HEK293 (cell line): ENCODE data around the gene DCDC2.
A peak's percentile ranks its signal among the peaks of the same experiment; 100 is the strongest.

Experiments used
- CTCF ChIA-PET: fragments of 350-600 bp; formaldehyde crosslinking; extraction: SDS; loops from one replicate; lab custom pipeline; 2021; ENCODE audit warnings: antibody characterized with exemption; lab: Yijun Ruan, JAX
- POLR2A ChIA-PET: fragments of 300-600 bp; formaldehyde crosslinking; extraction: SDS; loops from one replicate; lab custom pipeline; 2020; ENCODE audit warnings: antibody characterized with exemption, inconsistent platforms; lab: Yijun Ruan, JAX
- H3K27ac ChIP-seq: fragments of 200-500 bp; sonication (Bioruptor generic); 2 replicates; pipeline ENCODE4 v1.5.1; 2014; ENCODE audit warnings: low read depth, low read length, control low read depth, inconsistent platforms; ENCODE audit errors: extremely low read depth
- H3K36me3 ChIP-seq, 2 experiments: fragments of 200-500 bp in 1 of 2; sonication (Bioruptor generic) in 1 of 2; 1 replicate in 1 of 2; 2 replicates in 1 of 2; pipeline ENCODE4 v1.5.1; 2014 to 2017; ENCODE audit warnings: inconsistent platforms in 2 of 2, low read length in 2 of 2; ENCODE audit not compliant: control insufficient read depth in 2 of 2, insufficient read depth in 1 of 2
- H3K4me1 ChIP-seq: fragments of 200-500 bp; sonication (Bioruptor generic); 2 replicates; pipeline ENCODE4 v1.5.1; 2014; ENCODE audit warnings: mild to moderate bottlenecking, low read length, inconsistent platforms; ENCODE audit not compliant: control insufficient read depth, insufficient read depth
- H3K4me3 ChIP-seq: 2 replicates; pipeline ENCODE4 v1.5.1; 2011; ENCODE audit warnings: low read depth, mild to moderate bottlenecking, control low read depth, low read length, moderate library complexity
- H3K9me3 ChIP-seq: fragments of 200-500 bp; sonication (Bioruptor generic); 2 replicates; pipeline ENCODE4 v1.5.1; 2014; ENCODE audit warnings: low read depth, low read length, inconsistent platforms; ENCODE audit not compliant: control insufficient read depth, insufficient read depth
- BCL11B ChIP-seq: fragments of 450-650 bp; formaldehyde crosslinking; IDR thresholded peaks from 2 replicates; pipeline ENCODE4 v1.5.1; 2016; ENCODE audit warnings: low read depth, missing biosample characterization, missing genetic modification characterization
- FEZF1 ChIP-seq: fragments of 450-650 bp; formaldehyde crosslinking; IDR thresholded peaks from 2 replicates; pipeline ENCODE4 v1.5.1; 2016; ENCODE audit warnings: missing biosample characterization, missing genetic modification characterization
- KLF1 ChIP-seq: fragments of 450-650 bp; formaldehyde crosslinking; IDR thresholded peaks from 2 replicates; pipeline ENCODE4 v1.5.1; 2016; ENCODE audit warnings: missing biosample characterization, missing genetic modification characterization
- KLF10 ChIP-seq: fragments of 450-650 bp; IDR thresholded peaks from 2 replicates; pipeline ENCODE4 v1.5.1; 2018; ENCODE audit warnings: missing biosample characterization, mild to moderate bottlenecking, missing genetic modification characterization
- SP2 ChIP-seq: fragments of 450-650 bp; formaldehyde crosslinking; IDR thresholded peaks from 2 replicates; pipeline ENCODE4 v1.5.1; 2016; ENCODE audit warnings: missing biosample characterization, missing genetic modification characterization
- ZNF112 ChIP-seq: fragments of 450-650 bp; formaldehyde crosslinking; IDR thresholded peaks from 2 replicates; pipeline ENCODE4 v1.5.0; 2017; ENCODE audit warnings: missing biosample characterization, missing genetic modification characterization
- ZNF155 ChIP-seq: fragments of 450-650 bp; formaldehyde crosslinking; IDR thresholded peaks from 2 replicates; pipeline ENCODE4 v1.5.1; 2016; ENCODE audit warnings: missing biosample characterization, missing genetic modification characterization
- ZNF292 ChIP-seq: fragments of 450-650 bp; formaldehyde crosslinking; IDR thresholded peaks from 2 replicates; pipeline ENCODE4 v1.5.1; 2016; ENCODE audit warnings: low read depth, missing biosample characterization, missing genetic modification characterization, borderline replicate concordance
- ZNF324 ChIP-seq: fragments of 450-650 bp; formaldehyde crosslinking; IDR thresholded peaks from 2 replicates; pipeline ENCODE4 v1.5.1; 2016; ENCODE audit warnings: missing biosample characterization, missing genetic modification characterization
- ZNF366 ChIP-seq: fragments of 450-650 bp; formaldehyde crosslinking; conservative IDR thresholded peaks from 2 replicates; pipeline ENCODE4 v1.5.1; 2016; ENCODE audit warnings: missing biosample characterization, missing genetic modification characterization
- ZNF473 ChIP-seq: fragments of 450-650 bp; formaldehyde crosslinking; IDR thresholded peaks from 2 replicates; pipeline ENCODE4 v1.5.1; 2017; ENCODE audit warnings: missing biosample characterization, missing genetic modification characterization
- ZNF501 ChIP-seq: fragments of 450-650 bp; formaldehyde crosslinking; IDR thresholded peaks from 2 replicates; pipeline ENCODE4 v1.5.1; 2016; ENCODE audit warnings: missing biosample characterization, missing genetic modification characterization
- ZNF514 ChIP-seq: fragments of 450-650 bp; formaldehyde crosslinking; IDR thresholded peaks from 2 replicates; pipeline ENCODE4 v1.5.1; 2016; ENCODE audit warnings: missing biosample characterization, missing genetic modification characterization
- ZNF561 ChIP-seq: fragments of 450-650 bp; IDR thresholded peaks from 2 replicates; pipeline ENCODE4 v1.5.1; 2018; ENCODE audit warnings: missing biosample characterization, missing genetic modification characterization, borderline replicate concordance
- TF ChIP-seq, protein P1 (sequence below): fragments of 450-650 bp; formaldehyde crosslinking; IDR thresholded peaks from 2 replicates; pipeline ENCODE4 v1.5.1; 2016; ENCODE audit warnings: missing biosample characterization, missing genetic modification characterization
- TF ChIP-seq, protein P2 (sequence below): fragments of 450-650 bp; formaldehyde crosslinking; IDR thresholded peaks from 2 replicates; pipeline ENCODE4 v1.5.1; 2017; ENCODE audit warnings: missing biosample characterization, missing genetic modification characterization
- TF ChIP-seq, protein P3 (sequence below): fragments of 450-650 bp; formaldehyde crosslinking; conservative IDR thresholded peaks from 2 replicates; pipeline ENCODE4 v1.5.1; 2016; ENCODE audit warnings: low read depth, missing biosample characterization, missing genetic modification characterization
- TF ChIP-seq, protein P4 (sequence below): fragments of 450-650 bp; formaldehyde crosslinking; IDR thresholded peaks from 2 replicates; pipeline ENCODE4 v1.5.1; 2016; ENCODE audit warnings: missing biosample characterization, missing genetic modification characterization

DCDC2 gene

DNA sequence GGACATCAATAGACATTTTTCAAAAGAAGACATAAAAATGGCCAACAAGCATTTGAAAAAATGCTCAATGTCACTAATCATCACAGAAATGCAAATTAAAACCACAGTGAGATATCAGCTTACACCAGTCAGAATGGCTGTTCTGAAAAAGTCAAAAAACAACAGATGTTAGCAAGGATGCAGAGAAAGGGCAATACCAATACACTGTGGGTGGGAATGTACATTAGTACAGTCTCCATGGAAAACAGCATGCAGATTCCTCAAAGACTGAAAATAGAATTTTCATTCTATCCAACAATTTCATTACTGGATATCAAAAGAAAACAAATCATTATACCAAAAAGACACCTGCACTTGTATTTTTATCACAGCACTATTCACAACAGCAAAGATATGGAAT lies 85.3 kb downstream of the DCDC2 start (continued):
- TF ChIP-seq, protein P1, sequence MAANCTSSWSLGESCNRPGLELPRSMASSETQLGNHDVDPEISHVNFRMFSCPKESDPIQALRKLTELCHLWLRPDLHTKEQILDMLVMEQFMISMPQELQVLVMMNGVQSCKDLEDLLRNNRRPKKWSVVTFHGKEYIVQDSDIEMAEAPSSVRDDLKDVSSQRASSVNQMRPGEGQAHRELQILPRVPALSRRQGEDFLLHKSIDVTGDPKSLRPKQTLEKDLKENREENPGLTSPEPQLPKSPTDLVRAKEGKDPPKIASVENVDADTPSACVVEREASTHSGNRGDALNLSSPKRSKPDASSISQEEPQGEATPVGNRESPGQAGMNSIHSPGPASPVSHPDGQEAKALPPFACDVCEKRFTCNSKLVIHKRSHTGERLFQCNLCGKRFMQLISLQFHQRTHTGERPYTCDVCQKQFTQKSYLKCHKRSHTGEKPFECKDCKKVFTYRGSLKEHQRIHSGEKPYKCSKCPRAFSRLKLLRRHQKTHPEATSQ (tag by site-specific recombination) = no peak
- TF ChIP-seq ZNF514 (tag by site-specific recombination) (no peak), FEZF1 (tag by site-specific recombination) (peak; percentile 6; the same call in 1 of the 2 replicates), ZNF561 (no peak), ZNF501 (no peak), KLF1 (tag by site-specific recombination) (no peak), ZNF366 (tag by site-specific recombination) (no peak), SP2 (no peak), ZNF292 (tag by site-specific recombination) (no peak), KLF10 (tag by site-specific recombination) (no peak), ZNF155 (tag by site-specific recombination) (no peak), BCL11B (tag by site-specific recombination) (no peak), ZNF112 (tag by site-specific recombination) (no peak), ZNF473 (tag by site-specific recombination) (no peak)
- TF ChIP-seq, protein P2, sequence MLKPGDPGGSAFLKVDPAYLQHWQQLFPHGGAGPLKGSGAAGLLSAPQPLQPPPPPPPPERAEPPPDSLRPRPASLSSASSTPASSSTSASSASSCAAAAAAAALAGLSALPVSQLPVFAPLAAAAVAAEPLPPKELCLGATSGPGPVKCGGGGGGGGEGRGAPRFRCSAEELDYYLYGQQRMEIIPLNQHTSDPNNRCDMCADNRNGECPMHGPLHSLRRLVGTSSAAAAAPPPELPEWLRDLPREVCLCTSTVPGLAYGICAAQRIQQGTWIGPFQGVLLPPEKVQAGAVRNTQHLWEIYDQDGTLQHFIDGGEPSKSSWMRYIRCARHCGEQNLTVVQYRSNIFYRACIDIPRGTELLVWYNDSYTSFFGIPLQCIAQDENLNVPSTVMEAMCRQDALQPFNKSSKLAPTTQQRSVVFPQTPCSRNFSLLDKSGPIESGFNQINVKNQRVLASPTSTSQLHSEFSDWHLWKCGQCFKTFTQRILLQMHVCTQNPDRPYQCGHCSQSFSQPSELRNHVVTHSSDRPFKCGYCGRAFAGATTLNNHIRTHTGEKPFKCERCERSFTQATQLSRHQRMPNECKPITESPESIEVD (tag by site-specific recombination) = peak; percentile 22; the same call in 1 of the 2 replicates

DNA sequence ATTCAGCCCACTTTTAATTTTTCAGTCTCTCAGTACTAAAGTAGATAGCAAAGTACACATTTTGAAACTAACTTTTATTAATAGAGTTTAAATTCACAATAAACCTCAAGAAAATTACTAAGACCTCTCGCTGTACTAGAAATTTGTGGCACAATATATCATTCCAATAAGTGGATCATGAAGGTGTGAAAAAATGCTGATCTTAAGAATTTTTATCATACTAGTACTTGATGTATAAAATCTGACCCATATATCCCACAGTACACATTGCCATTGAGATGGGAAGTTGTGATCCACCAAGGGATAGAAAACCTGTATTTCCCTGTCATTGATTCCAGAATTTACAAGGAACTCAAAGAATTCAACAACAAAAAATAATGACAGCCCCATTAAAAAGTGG lies 85.7 kb downstream of the DCDC2 start:
- Histone ChIP-seq H3K4me3 (no peak overlapping the region), H3K36me3 (no peaks in the 10 kb centered on the region), H3K9me3 (no peaks in the 10 kb centered on the region), H3K27ac (no peak overlapping the region), H3K4me1 (no peaks in the 10 kb centered on the region)
- CTCF ChIA-PET = interaction anchor here (7.5 kb wide), 1 partner anchor 10 kb away, joined by 49 read pairs; no protein-coding TSS in a partner anchor
- no peak for TF ChIP-seq ZNF514 (tag by site-specific recombination)
- TF ChIP-seq, protein P3, sequence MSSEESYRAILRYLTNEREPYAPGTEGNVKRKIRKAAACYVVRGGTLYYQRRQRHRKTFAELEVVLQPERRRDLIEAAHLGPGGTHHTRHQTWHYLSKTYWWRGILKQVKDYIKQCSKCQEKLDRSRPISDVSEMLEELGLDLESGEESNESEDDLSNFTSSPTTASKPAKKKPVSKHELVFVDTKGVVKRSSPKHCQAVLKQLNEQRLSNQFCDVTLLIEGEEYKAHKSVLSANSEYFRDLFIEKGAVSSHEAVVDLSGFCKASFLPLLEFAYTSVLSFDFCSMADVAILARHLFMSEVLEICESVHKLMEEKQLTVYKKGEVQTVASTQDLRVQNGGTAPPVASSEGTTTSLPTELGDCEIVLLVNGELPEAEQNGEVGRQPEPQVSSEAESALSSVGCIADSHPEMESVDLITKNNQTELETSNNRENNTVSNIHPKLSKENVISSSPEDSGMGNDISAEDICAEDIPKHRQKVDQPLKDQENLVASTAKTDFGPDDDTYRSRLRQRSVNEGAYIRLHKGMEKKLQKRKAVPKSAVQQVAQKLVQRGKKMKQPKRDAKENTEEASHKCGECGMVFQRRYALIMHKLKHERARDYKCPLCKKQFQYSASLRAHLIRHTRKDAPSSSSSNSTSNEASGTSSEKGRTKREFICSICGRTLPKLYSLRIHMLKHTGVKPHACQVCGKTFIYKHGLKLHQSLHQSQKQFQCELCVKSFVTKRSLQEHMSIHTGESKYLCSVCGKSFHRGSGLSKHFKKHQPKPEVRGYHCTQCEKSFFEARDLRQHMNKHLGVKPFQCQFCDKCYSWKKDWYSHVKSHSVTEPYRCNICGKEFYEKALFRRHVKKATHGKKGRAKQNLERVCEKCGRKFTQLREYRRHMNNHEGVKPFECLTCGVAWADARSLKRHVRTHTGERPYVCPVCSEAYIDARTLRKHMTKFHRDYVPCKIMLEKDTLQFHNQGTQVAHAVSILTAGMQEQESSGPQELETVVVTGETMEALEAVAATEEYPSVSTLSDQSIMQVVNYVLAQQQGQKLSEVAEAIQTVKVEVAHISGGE (tag by site-specific recombination) = no peak
- TF ChIP-seq ZNF324 = no peak
- TF ChIP-seq, protein P4, sequence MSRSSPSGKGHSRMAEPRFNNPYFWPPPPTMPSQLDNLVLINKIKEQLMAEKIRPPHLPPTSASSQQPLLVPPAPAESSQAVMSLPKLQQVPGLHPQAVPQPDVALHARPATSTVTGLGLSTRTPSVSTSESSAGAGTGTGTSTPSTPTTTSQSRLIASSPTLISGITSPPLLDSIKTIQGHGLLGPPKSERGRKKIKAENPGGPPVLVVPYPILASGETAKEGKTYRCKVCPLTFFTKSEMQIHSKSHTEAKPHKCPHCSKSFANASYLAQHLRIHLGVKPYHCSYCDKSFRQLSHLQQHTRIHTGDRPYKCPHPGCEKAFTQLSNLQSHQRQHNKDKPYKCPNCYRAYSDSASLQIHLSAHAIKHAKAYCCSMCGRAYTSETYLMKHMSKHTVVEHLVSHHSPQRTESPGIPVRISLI (tag by site-specific recombination) = no peak
- TF ChIP-seq, protein P1 (tag by site-specific recombination) = no peak
- POLR2A ChIA-PET = no interaction called here
